MM.1S (cell line): Measurements from ENCODE around the gene TMEM125.

ENCODE experiments used
- DNase-seq: peaks from one replicate; pipeline ENCODE4 v3.0.0-alpha.2; 2015
- H2AFZ ChIP-seq: fragments of 300-600 bp; sonication (generic); 2 replicates; pipeline ENCODE4 v1.6.0; 2016; ENCODE audit warnings: antibody characterized with exemption, low read length
- H3F3A ChIP-seq: fragments of 300-600 bp; sonication (generic); 2 replicates; pipeline ENCODE4 v1.6.1; 2016; ENCODE audit warnings: mild to moderate bottlenecking, antibody characterized with exemption, low read length, moderate library complexity, mixed read lengths; ENCODE audit not compliant: insufficient read depth
- H3K27ac ChIP-seq: fragments of 300-600 bp; sonication (generic); 2 replicates; pipeline ENCODE4 v1.5.1; 2016; ENCODE audit warnings: mild to moderate bottlenecking, low read length
- H3K27me3 ChIP-seq: fragments of 300-600 bp; sonication (generic); replicated peaks from 2 replicates; pipeline ENCODE4 v1.6.0; 2016; ENCODE audit warnings: low read length; ENCODE audit not compliant: insufficient read depth
- H3K36me3 ChIP-seq: fragments of 300-600 bp; sonication (generic); replicated peaks from 2 replicates; pipeline ENCODE4 v1.6.1; 2016; ENCODE audit warnings: mild to moderate bottlenecking, low read length, mixed read lengths; ENCODE audit not compliant: insufficient read depth
- H3K4me1 ChIP-seq: fragments of 300-600 bp; sonication (generic); 2 replicates; pipeline ENCODE4 v1.6.1; 2016; ENCODE audit warnings: low read length, mixed read lengths
- H3K4me2 ChIP-seq: fragments of 300-600 bp; sonication (generic); 2 replicates; pipeline ENCODE4 v1.6.0; 2016; ENCODE audit warnings: low read depth, low read length
- H3K4me3 ChIP-seq: fragments of 300-600 bp; sonication (generic); 2 replicates; pipeline ENCODE4 v1.5.1; 2016; ENCODE audit warnings: low read length, mixed read lengths
- H3K79me2 ChIP-seq: fragments of 300-600 bp; sonication (generic); 2 replicates; pipeline ENCODE4 v1.6.1; 2016; ENCODE audit warnings: mixed run types, low read length, mixed read lengths
- H3K9ac ChIP-seq: fragments of 300-600 bp; sonication (generic); 2 replicates; pipeline ENCODE4 v1.6.1; 2016; ENCODE audit warnings: low read length, mixed read lengths
- H3K9me2 ChIP-seq: fragments of 300-600 bp; sonication (generic); replicated peaks from 2 replicates; pipeline ENCODE4 v1.6.1; 2016; ENCODE audit warnings: mild to moderate bottlenecking, low read length, mixed read lengths; ENCODE audit not compliant: insufficient read depth
- H3K9me3 ChIP-seq: fragments of 300-600 bp; sonication (generic); replicated peaks from 2 replicates; pipeline ENCODE4 v1.6.1; 2016; ENCODE audit warnings: mild to moderate bottlenecking, low read length, mixed read lengths; ENCODE audit not compliant: insufficient read depth
- H4K20me1 ChIP-seq: fragments of 300-600 bp; sonication (generic); 2 replicates; pipeline ENCODE4 v1.6.1; 2016; ENCODE audit warnings: mild to moderate bottlenecking, low read length, moderate library complexity, mixed read lengths; ENCODE audit not compliant: insufficient read depth
- EZH2 ChIP-seq: fragments of 300-600 bp; sonication (generic); optimal IDR thresholded peaks from 2 replicates; pipeline ENCODE3; 2017; ENCODE audit warnings: low read depth, mild to moderate bottlenecking, antibody characterized with exemption, low read length, mixed read lengths
- EZH2phosphoT487 ChIP-seq: fragments of 300-600 bp; sonication (generic); IDR thresholded peaks from 2 replicates; pipeline ENCODE4 v1.6.1; 2018; ENCODE audit warnings: antibody characterized with exemption, low read length
- TF ChIP-seq, protein P1 (sequence below): fragments of 300-600 bp; sonication (generic); IDR thresholded peaks from 2 replicates; pipeline ENCODE4 v1.5.1; 2016; ENCODE audit warnings: antibody characterized with exemption, low read length, mixed read lengths

Gene TMEM125

DNA sequence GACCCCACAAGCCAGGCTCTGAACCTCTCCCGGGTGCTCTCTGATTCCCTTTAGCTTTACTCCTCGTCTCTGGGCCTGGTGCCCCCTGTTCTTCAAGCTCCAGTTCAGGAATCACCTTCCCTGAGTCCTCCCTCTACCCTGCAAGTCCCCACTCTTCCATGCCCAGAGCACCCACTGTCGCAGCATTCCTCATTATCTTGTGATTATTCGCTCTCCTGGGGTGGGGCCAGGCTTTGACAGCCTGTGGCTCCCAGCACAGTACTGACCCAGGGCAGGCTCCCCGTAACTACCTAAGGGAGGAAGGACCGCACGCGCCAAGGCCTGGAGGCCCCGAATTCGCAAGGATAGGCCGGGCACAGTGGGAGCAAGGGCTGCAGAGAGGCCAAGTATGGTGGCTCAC lies 16.3 kb downstream of the TMEM125 start:
- H3K4me2 ChIP-seq = no peak overlapping the region
- no peak overlapping the region for H3K9ac ChIP-seq
- H3K27ac ChIP-seq = no peak overlapping the region
- TF ChIP-seq, protein P1, sequence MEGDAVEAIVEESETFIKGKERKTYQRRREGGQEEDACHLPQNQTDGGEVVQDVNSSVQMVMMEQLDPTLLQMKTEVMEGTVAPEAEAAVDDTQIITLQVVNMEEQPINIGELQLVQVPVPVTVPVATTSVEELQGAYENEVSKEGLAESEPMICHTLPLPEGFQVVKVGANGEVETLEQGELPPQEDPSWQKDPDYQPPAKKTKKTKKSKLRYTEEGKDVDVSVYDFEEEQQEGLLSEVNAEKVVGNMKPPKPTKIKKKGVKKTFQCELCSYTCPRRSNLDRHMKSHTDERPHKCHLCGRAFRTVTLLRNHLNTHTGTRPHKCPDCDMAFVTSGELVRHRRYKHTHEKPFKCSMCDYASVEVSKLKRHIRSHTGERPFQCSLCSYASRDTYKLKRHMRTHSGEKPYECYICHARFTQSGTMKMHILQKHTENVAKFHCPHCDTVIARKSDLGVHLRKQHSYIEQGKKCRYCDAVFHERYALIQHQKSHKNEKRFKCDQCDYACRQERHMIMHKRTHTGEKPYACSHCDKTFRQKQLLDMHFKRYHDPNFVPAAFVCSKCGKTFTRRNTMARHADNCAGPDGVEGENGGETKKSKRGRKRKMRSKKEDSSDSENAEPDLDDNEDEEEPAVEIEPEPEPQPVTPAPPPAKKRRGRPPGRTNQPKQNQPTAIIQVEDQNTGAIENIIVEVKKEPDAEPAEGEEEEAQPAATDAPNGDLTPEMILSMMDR = no peak
- TF ChIP-seq EZH2 (no peak), EZH2phosphoT487 (no peak)
- no peak overlapping the region for H3K4me3 ChIP-seq
- no peaks in the 10 kb centered on the region for H4K20me1 ChIP-seq
- H3K4me1 ChIP-seq = no peaks in the 10 kb centered on the region
- H3K36me3 ChIP-seq = no peaks in the 10 kb centered on the region
- no peak overlapping the region for H2AFZ ChIP-seq
- no peaks in the 10 kb centered on the region for H3K27me3 ChIP-seq
- no peak for DNase-seq
- no peaks in the 10 kb centered on the region for H3K79me2 ChIP-seq
- H3K9me2 ChIP-seq = no peaks in the 10 kb centered on the region
- no peaks in the 10 kb centered on the region for H3F3A ChIP-seq
- no peaks in the 10 kb centered on the region for H3K9me3 ChIP-seq

DNA sequence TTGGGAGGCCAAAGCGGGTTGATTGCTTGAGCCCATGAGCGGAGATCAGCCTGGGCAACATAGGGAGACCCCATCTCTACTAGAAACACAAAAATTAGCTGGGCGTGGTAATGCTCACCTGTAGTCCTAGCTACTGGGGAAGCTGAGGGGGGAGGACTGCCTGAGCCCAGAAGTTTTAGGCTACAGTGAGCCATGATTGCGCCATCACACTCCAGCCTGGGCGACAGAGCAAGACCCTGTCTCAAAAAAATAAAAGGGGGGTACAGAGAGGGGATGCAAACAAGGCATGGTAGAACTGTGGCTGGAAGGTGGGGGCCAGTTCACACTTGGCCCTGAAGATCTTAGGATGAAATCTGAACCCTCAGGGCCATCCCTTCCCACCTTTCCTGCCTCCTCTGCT lies 16.8 kb downstream of the TMEM125 start:
- TF ChIP-seq, protein P1 = no peak
- TF ChIP-seq EZH2phosphoT487 = no peak
- no peak for TF ChIP-seq EZH2
- Histone ChIP-seq H3K4me3 (no peak overlapping the region), H3K9me3 (no peaks in the 10 kb centered on the region), H3K27me3 (no peaks in the 10 kb centered on the region), H3F3A (no peaks in the 10 kb centered on the region), H3K79me2 (no peaks in the 10 kb centered on the region), H3K27ac (no peak overlapping the region), H4K20me1 (no peaks in the 10 kb centered on the region), H3K9ac (no peak overlapping the region), H3K36me3 (no peaks in the 10 kb centered on the region), H3K4me2 (no peak overlapping the region), H3K9me2 (no peaks in the 10 kb centered on the region), H2AFZ (no peak overlapping the region), H3K4me1 (no peaks in the 10 kb centered on the region)
- no peak for DNase-seq

DNA sequence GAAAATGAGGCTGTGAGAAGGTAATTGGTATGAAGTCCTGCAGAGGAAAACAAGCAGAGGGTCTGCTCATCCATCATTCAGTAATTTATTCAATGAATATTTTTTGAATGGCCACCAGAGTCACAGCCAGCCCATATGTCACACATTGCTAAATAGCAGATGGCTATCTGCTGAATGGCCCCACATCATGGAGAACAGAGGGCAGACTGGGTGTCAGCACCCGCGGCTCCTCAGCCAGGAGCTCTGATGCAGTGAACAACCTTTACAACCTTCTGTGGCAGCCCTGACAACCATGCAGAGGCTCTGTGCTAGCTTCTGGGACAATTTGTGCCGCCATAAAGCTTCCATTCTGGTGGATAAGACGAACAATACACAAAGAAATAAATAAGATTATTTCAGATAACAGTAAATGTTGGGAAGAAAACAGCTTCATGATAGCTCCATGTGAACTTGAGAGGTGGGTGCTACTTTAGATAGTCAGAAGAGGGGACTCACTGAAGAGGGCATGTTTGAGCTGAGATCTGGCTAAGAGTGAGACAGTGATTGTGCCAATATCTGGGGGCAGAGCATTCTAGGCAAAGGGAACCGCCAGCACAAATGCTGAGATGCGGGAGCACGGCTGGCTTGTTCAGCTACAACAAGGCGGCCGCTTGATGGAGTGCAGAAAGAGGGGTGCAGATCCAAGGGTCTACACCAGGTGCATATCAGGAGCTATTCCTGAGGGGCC lies 18.4 kb downstream of the TMEM125 start:
- H3K4me1 ChIP-seq = no peaks in the 10 kb centered on the region
- DNase-seq = no peak
- H3K27me3 ChIP-seq = no peaks in the 10 kb centered on the region
- no peaks in the 10 kb centered on the region for H4K20me1 ChIP-seq
- no peaks in the 10 kb centered on the region for H3K9me3 ChIP-seq
- H3F3A ChIP-seq = no peaks in the 10 kb centered on the region
- no peak overlapping the region for H2AFZ ChIP-seq
- no peaks in the 10 kb centered on the region for H3K36me3 ChIP-seq
- no peaks in the 10 kb centered on the region for H3K9me2 ChIP-seq
- no peak overlapping the region for H3K27ac ChIP-seq
- TF ChIP-seq EZH2 (no peak), EZH2phosphoT487 (no peak)
- TF ChIP-seq, protein P1 = no peak
- H3K4me3 ChIP-seq = no peak overlapping the region
- no peak overlapping the region for H3K9ac ChIP-seq
- H3K4me2 ChIP-seq = no peak overlapping the region
- no peaks in the 10 kb centered on the region for H3K79me2 ChIP-seq
